Stimulated activated CD8-positive, alpha-beta memory T cell treated with anti-CD3 and anti-CD28 coated beads, Interleukin-7, amount 100 ng/mL, for 24 hours (primary cell): Measurements from ENCODE around the gene C1QTNF9.
"Not testable (repeated sequence)": the region's sequence is repeated elsewhere in the genome, so short reads cannot be mapped to it uniquely, and the experiment has no call there.

Experiments
- DNase-seq: peaks from one replicate; pipeline ENCODE4 v3.0.0-alpha.2; 2020; ENCODE audit warnings: low read depth

C1QTNF9 gene

GRCh38 chr13:24321416-24321815 is 12.0 kb downstream of the C1QTNF9 start:
- not testable (repeated sequence) for DNase-seq

DNA sequence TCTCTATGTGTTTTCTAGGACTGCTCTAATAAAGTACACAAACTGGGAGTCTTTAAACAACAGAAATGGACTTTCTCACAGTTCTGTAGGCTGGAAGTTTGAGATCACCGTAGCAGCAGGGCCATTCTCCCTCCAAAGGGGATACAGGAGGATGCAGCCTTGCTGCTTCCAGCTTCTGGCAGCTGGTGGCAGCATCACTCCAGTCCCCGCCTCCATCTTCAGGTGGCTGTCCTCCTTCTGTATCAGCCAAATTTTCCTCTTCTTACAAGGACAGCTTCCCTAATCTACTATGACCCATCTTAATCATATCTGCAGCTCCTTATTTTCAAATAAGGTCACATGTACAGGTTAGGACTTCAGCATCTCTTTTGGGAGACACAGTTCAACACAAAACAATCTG is 13.1 kb downstream of the C1QTNF9 start:
- not testable (repeated sequence) for DNase-seq

DNA sequence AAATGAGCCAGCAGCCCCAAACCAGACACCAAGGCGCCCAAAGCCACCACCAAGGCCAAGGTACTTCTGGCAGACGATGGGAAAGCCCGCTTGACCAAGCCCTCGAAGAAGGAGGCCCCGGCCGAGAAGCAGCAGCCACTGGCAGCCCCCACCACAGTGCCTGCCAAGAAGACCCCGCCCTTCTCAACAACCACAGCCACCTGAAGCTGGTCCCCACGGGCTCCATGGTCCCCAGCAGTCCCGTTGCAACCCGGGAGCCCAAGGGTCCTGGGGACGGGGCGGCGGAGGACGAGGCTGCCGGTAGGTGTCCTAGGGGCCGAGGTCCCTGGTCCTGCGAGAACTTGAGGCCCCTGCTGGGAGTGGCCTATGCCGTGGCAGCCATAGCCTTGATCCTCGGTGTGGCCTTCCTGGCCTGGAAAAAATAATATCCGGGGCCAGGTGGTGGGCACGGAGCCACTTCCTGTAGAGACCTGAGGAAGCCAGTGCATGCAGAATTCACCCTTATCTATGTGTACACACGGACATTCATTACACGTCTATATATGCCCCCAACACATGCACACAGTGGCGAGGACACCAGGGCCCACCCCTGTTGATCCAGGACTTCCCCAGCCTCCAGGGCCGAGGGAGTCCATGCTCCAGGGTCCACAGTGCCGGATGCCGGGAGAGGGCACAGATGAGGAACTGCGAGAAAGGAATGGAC is 13.8 kb downstream of the C1QTNF9 start:
- no peak for DNase-seq

- DNase-seq, result no peak
These were observed 14.3 kb downstream of the C1QTNF9 start for GRCh38 chr13:24323739-24324075.

- DNase-seq, result not testable (repeated sequence)
These were observed 18.2 kb downstream of the C1QTNF9 start for GRCh38 chr13:24327598-24327997.

DNA sequence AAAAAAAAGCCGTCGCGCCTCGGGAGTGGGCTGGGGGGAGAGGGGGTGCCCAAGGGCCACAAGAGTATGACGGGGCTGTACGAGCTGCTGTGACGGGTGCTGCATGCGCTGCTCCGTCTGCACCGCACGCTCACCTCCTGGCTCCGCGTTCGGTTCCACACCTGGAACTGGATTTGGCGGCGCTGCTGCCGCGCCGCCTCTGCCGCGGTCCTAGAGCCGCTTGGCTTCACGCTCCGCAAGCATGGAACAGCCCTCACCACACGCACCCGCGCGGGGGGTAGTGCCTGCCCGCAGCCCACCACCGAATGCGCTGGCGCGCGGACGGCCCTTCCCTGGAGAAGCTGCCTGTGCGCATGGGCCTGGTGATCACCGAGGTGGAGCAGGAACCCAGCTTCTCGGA is 18.8 kb downstream of the C1QTNF9 start:
- no peak for DNase-seq

GRCh38 chr13:24338721-24339120 is 29.3 kb downstream of the C1QTNF9 start:
- DNase-seq, result no peak

- no peak for DNase-seq
These were observed 30.7 kb downstream of the C1QTNF9 start for GRCh38 chr13:24339937-24340607.

DNA sequence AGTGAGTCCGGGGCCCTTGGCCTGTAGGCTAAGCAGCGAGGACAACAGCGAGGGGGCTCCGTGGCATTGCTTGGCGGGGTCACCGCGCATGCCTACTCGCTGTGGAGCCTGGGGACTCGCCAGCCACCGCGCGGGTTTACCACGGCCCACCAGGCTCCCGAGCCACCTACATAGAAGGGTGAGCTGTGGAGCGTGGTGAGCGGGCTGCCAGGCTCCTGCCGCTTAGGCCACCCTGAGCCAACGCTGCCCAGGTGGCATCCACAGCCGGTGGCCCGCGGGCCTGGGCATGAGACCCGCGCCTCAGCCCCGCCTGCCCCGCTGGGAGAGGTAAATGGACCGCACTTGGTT is 31.2 kb downstream of the C1QTNF9 start:
- no peak for DNase-seq

DNA sequence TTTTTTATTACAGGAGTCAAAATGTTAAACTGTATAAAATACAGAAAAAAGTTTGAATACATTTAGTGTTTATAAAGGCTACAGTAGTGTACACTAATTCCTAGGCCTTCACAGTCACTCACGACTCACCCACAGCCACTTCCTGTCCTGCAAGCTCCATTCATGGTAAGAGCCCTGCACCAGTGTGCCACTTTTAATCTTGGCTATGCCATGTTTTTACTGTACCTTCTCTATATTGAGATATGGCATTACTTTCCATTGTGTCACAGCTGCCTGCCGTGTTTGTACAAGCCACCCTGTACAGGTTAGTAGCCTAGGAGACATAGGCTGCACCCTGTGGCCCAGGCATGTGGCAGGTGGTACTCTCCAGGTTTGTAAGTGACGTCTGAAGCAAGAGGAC is 32.1 kb downstream of the C1QTNF9 start:
- DNase-seq, result no peak

GRCh38 chr13:24348385-24348784 is 39.0 kb downstream of the C1QTNF9 start:
- DNase-seq, result no peak

- DNase-seq, result no peak
These were observed 39.6 kb downstream of the C1QTNF9 start for GRCh38 chr13:24348797-24349515.

- not testable (repeated sequence) for DNase-seq
These were observed 40.6 kb downstream of the C1QTNF9 start for GRCh38 chr13:24349778-24350664.

DNA sequence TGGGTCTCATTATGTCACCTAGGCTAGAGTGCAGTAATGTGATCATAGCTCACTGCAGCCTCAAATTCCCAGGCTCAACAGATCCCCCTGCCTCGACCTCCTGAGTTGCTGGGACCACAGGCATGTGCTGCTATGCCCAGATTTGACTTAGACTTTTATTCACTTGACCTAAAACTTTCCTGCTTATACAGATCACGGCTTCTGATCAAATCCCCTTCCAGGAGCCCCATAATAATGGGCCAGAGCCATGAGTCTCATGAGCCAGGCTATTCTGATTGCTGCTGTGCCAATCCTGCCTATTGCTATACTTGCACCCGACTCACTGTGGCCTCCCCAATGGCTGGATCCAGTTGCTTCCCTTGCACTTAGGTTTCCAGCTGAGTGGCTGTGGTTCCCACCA is 42.0 kb downstream of the C1QTNF9 start:
- DNase-seq, result no peak

- no peak for DNase-seq
These were observed 44.4 kb downstream of the C1QTNF9 start for GRCh38 chr13:24353736-24354135.

DNA sequence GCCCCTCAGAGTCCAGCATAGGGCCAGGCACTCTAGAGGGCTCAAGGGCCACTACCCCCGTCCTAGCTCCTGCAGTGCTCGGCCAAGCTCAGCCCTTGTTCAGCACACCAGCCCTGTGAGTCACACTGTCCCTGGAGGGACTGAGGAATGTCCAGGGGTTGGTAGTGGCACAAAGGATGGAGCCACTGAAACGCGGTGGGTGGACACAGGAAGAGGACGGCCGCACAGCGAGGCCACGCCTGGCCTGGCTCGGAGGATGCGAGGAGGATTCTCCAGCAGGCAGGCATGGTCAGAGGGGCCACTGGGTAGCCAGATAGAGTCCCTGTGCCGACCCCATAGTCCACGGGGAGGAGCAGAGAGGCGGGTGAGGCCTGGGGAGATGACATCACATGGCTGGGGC is 45.7 kb downstream of the C1QTNF9 start:
- DNase-seq, result no peak

GRCh38 chr13:24356270-24356669 is 46.9 kb downstream of the C1QTNF9 start:
- no peak for DNase-seq

GRCh38 chr13:24356837-24357236 is 47.5 kb downstream of the C1QTNF9 start:
- no peak for DNase-seq

DNA sequence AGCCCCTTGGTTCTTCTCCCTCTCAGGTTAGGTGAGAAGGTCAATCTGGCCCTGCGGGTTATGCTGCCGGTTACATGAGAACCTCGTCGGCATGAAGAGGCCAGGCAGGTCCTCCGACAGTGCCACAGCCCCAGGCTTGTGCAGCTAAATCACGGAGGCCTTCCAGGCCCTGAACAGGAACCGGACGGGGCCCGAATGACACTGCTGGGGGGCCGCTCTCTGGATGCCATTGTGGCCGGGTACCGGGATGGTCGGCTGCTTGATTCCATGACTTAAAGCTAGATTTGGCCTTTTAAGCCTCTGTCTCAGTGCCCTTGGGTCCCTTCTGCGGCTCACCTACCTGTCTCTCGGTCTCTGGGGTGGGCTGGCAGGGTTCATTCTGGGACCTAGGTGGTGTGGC is 48.4 kb downstream of the C1QTNF9 start:
- DNase-seq, result no peak

DNA sequence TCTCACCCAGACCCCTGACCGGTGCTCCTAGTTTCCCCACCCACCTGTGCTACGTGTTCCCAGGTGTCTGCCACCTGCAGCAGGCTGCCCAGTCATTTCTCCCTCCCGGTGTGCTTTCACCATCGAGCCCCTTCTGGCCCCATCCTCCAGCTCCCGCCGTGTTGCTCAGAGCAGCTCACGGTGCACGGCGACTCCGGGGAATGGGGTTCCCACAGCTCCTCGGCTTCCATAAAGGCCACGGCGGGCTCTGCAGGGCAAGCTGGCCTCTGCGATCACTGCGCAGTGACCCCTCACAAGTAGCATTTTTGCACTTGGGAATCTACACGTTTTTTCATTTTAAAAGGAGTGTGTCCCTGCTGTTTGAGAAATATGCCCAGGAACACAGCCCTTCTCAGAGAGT is 49.5 kb downstream of the C1QTNF9 start:
- DNase-seq, result not testable (repeated sequence)

- DNase-seq, result not testable (repeated sequence)
These were observed 49.9 kb downstream of the C1QTNF9 start for GRCh38 chr13:24359252-24359651.

DNA sequence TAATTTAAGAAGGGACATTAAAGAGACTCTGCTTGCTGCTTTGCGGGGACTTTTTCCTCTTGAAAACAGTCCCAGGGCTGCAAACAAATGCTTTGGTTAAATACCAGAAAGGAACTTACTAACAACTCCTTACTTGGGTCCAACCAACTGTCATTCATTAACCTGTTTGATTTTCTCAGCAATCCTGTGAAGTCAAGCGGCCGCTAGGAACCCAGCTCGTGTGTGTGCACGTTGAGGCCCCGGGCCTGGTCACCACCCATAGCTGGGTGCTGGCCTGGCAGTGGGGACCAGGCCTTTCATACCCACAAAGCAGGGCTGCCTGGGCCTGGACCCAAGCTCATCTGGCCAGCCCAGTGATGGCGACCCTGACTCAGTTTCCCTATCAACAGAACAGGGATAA is 50.7 kb downstream of the C1QTNF9 start:
- no peak for DNase-seq
